Activated CD4-positive, alpha-beta T cell treated with anti-CD3 and anti-CD28 coated beads, Interleukin-2, amount 10 ng/mL, durations not matched to agents 7 days and 5 days (primary cell): ENCODE data around the gene CACNA1B. TPM values are rescaled to one million over a fixed set of nuclear protein-coding genes. Genes with fewer than 3 reads are reported as not detected.

Source experiments
- CTCF ChIA-PET: fragments of 350-600 bp; sonication (Branson Sonifier 250); formaldehyde crosslinking; loops from one replicate; lab custom pipeline; 2021; ENCODE audit warnings: antibody characterized with exemption; lab: Charles Lee
- POLR2A ChIA-PET: fragments of 350-600 bp; sonication (Branson Sonifier 250); formaldehyde crosslinking; loops from one replicate; lab custom pipeline; 2021; ENCODE audit warnings: antibody characterized with exemption; lab: Charles Lee
- DNase-seq: peaks from one replicate; pipeline ENCODE4 v3.0.0-alpha.2; 2020
- H3K27ac Mint-ChIP-seq: one replicate; pipeline ENCODE4 v1.8.0; 2021; ENCODE audit warnings: mild to moderate bottlenecking, moderate library complexity, mixed read lengths
- H3K27me3 Mint-ChIP-seq: one replicate; pipeline ENCODE4 v1.8.0; 2021; ENCODE audit warnings: mixed read lengths
- H3K36me3 Mint-ChIP-seq: one replicate; pipeline ENCODE4 v1.8.0; 2021; ENCODE audit warnings: low read depth, mixed read lengths
- H3K4me1 Mint-ChIP-seq: one replicate; pipeline ENCODE4 v1.8.0; 2021; ENCODE audit warnings: mixed read lengths
- H3K4me3 Mint-ChIP-seq: one replicate; pipeline ENCODE4 v1.8.0; 2021; ENCODE audit warnings: mild to moderate bottlenecking, moderate library complexity, mixed read lengths
- H3K9me3 Mint-ChIP-seq: one replicate; pipeline ENCODE4 v1.8.0; 2021; ENCODE audit warnings: mixed read lengths
- total RNA-seq, 2 experiments: library from RNA; stranded (reverse); gene quantifications; one replicate each; pipeline ENCODE4 v1.2.3, GENCODE V29; 2021

The CACNA1B gene
- total RNA-seq, 2 experiments from 2014 or later, result not detected

DNA sequence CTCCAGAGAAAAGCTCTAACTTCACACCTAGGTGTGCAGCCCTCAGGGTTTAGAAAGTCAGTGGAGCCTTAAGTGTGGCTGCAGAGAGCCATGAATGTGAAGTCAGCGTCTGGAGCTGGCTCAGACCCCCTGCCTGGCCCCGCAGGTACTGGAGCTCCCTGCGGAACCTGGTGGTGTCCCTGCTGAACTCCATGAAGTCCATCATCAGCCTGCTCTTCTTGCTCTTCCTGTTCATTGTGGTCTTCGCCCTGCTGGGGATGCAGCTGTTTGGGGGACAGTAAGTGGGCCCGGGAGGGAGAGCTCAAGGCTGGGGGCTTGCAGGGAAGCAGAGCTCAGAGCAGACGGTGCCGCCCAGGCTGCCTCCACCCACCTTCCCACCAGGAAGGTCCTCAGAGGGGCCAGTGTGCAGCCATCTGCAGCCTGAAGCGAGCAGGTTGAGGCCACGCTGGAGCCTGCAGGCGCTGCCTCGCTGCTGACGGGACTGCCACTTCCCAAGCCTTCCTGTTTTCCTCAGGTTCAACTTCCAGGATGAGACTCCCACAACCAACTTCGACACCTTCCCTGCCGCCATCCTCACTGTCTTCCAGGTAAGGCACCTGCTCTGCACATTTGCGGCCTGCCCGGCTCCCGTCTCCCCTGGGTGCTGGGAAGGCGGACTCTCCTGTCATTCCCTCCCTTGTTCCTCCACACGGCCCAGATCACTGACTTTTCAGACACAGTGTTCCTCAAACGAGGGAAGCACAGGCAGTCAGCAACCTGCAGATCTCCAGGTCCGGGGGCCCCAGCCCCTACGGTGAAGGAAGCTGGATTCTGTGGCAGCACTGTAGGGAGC, 108.9 kb downstream of the CACNA1B start:
- H3K9me3 Mint-ChIP-seq, result no peaks in the 10 kb centered on the region
- POLR2A ChIA-PET, result no interaction called here

DNA sequence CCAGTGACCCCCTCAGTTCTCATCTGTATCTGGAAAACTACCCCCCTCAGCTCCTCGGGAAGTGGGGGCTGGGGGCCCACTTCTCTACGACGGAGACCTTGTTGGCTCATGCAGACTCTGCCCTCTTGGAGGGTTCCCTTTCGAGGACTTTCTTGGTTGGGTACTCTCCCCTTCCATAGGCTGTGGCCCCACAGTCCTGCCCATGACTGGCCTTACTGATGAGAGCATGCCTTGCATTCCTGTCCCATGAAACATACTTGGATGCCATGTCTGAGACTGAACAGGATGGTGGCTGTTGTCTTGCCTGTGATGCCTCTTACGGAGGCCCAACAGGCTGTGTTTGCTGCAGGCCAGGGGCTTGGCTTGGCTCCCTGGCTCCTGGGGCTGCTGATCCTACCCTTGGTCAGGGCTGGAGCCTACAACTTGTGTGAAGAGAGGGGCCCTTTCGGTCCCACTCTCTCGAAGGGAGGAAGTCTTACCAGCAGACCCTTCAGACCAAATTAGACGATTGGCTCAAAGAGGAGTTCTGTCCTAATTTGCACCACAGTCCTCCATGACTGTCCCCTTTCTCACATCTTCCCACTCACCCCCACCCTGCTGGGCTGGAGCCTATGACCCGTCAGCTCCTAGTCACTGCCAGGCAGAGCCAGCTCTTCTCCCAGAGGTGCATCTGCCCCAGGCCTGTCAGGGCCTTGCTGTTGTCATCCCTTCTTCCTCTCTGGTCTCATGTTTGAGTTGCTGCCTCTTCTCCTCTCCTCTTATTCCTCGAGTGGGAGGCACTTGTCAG, 109.9 kb downstream of the CACNA1B start:
- CTCF ChIA-PET, result no interaction called here
- Mint-ChIP-seq H3K9me3 (no peaks in the 10 kb centered on the region), H3K27me3 (peaks cover 10% of the 10 kb centered on the region), H3K27ac (no peak overlapping the region), H3K4me3 (no peak overlapping the region), H3K36me3 (no peaks in the 10 kb centered on the region), H3K4me1 (peaks cover 2% of the 10 kb centered on the region)
- DNase-seq, result no peak
- POLR2A ChIA-PET, result no interaction called here

More for the DNA sequence above, 108.9 kb downstream of the CACNA1B start:
- Mint-ChIP-seq H3K4me3 (no peak overlapping the region), H3K27me3 (peaks cover 6% of the 10 kb centered on the region), H3K27ac (no peak overlapping the region), H3K4me1 (peaks cover 2% of the 10 kb centered on the region), H3K36me3 (no peaks in the 10 kb centered on the region)
- DNase-seq, result no peak
- CTCF ChIA-PET, result no interaction called here

DNA sequence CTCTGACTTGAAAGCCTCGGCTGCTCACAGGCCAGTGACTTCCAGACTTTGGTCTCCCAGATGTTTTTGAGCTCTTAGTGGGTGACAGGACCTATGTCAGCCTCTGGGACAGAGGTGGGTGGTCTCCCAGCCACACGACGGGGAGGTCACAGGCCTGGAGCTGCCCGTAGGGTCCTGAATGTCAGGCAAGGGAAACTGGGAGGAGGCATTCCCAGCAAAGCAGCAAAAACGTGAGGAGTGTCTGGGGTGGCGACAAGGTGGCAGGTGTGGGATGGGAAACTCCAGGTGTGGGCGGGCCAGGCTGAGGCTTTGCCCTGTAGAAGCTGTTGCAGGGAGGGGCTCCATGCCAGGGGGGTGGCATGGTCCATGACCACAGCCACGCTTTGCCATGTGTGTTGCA, 110.5 kb downstream of the CACNA1B start:
- POLR2A ChIA-PET, result no interaction called here
- H3K9me3 Mint-ChIP-seq, result no peaks in the 10 kb centered on the region
- H3K36me3 Mint-ChIP-seq, result no peaks in the 10 kb centered on the region
- DNase-seq, result no peak
- CTCF ChIA-PET, result no interaction called here
- peaks cover 13% of the 10 kb centered on the region for H3K27me3 Mint-ChIP-seq
- no peak overlapping the region for H3K27ac Mint-ChIP-seq
- H3K4me3 Mint-ChIP-seq, result no peak overlapping the region
- H3K4me1 Mint-ChIP-seq, result peaks cover 2% of the 10 kb centered on the region

DNA sequence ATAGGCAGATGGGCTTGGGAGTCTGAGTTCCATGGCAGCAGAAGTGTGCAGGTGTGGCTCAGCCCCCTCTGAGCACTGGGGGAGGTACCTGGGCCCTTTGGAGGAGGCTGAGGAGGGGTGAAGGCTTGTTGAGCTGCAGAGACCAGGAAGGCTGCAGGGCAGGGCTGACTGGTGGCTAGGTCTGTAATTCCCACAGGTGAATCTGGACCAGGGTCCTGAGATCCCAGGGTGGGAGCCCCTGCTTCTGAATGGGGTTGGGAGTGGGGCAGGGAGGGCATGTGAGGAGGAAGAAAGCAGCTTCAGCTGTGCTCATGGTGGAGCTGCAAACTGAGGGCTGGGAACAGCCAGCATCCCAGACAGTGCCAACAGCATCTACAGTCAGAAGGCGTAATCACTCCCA, 111.1 kb downstream of the CACNA1B start:
- Mint-ChIP-seq H3K27me3 (peaks cover 13% of the 10 kb centered on the region), H3K27ac (no peak overlapping the region), H3K9me3 (no peaks in the 10 kb centered on the region), H3K4me1 (peaks cover 2% of the 10 kb centered on the region), H3K4me3 (no peak overlapping the region), H3K36me3 (no peaks in the 10 kb centered on the region)
- no peak for DNase-seq
- CTCF ChIA-PET, result no interaction called here
- POLR2A ChIA-PET, result no interaction called here

DNA sequence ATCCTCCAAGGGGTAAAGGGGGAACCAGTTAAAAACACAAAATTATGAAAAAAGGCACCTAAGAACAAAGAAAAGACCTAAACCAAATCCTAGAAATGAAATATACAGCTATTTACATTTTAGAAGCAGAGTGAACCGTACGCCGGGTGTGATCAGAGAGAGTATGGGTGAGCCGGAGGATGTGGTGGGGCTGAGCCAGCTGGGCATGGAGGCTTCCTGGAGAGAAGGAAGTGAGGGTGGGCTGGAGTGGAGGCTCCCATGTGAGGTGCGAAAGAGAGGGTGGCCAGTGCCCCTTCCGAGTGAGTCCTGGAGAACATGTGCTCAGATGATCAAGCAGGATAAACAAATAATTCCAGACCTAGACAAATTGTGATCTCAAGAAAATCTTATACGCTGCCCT, 111.6 kb downstream of the CACNA1B start:
- POLR2A ChIA-PET, result no interaction called here
- Mint-ChIP-seq H3K4me1 (peaks cover 2% of the 10 kb centered on the region), H3K9me3 (no peaks in the 10 kb centered on the region), H3K27me3 (peaks cover 13% of the 10 kb centered on the region), H3K36me3 (no peaks in the 10 kb centered on the region), H3K27ac (no peak overlapping the region), H3K4me3 (no peak overlapping the region)
- DNase-seq, result no peak
- CTCF ChIA-PET, result no interaction called here

DNA sequence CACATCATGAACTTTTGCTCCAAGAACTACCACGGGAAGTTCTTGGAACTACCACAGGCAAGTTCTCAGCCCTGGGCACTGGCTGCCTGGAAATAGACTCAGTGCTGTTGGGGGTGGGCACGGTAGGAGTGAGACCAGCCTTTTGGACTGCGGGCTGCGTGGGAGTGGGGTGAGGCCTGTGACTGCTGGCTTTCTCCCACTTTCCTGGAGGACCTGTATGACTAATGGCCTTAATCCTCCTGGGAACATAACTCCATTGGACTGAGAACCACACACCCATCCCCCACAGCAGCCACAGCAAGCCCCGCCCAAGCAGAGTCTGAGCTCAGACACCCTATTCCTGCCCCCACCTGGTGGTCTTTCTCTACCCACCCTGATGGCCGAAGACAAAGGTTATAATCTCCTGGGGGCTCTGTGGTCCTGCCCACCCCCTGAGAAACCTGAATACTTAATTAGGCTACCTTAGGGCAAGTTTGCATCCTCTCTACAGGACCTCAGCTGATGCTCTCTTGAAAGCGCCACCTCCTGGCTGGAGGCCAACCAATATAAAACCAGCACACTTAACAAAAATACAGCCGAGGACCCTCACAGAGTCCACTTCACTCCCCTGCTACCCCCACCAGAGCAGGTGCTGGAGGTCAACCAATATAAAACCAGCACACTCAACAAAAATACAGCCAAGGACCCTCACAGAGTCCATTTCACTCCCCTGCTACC, 112.6 kb downstream of the CACNA1B start:
- H3K9me3 Mint-ChIP-seq, result no peaks in the 10 kb centered on the region
- no peak for DNase-seq
- peaks cover 15% of the 10 kb centered on the region for H3K27me3 Mint-ChIP-seq
- no peaks in the 10 kb centered on the region for H3K36me3 Mint-ChIP-seq
- peaks cover 2% of the 10 kb centered on the region for H3K4me1 Mint-ChIP-seq
- ChIA-PET CTCF (no interaction called here), POLR2A (no interaction called here)
- H3K4me3 Mint-ChIP-seq, result no peak overlapping the region
- no peak overlapping the region for H3K27ac Mint-ChIP-seq

DNA sequence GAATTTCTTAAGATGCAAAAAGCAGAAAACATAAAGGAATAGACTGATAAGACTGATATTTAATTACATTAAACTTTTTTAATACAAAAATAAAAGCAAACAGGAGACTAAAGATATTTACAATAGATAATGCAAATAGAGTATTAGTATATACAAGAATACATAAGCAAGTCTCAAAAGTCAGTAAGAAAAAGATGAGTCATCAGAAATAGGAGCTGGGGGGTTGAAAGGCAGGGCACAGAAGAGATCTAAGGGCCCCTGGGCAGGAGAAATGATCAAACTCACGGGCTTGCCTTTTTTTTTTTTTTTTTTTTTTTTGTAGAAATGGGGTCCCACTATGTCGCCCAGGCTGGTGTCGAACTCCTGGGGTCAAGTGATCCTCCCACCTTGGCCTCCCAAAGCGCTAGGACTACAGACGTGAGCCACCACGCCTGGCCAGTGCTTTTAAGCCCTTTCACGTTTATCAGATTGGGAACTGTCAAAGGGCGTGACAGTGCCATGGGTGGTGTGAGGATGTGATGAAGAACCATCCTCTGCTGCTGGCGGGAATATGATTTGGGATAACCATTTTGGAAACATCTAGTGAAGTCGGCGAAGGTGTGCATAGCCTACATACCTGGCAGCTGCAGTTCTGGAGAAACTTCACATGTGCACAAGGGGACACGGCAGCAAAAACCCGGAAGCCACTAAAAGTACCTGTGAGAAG, 126.1 kb downstream of the CACNA1B start:
- H3K36me3 Mint-ChIP-seq, result no peaks in the 10 kb centered on the region
- CTCF ChIA-PET, result no interaction called here
- no peaks in the 10 kb centered on the region for H3K4me1 Mint-ChIP-seq
- no peak overlapping the region for H3K4me3 Mint-ChIP-seq
- H3K27me3 Mint-ChIP-seq, result peaks cover 7% of the 10 kb centered on the region
- no peak for DNase-seq
- POLR2A ChIA-PET, result no interaction called here
- H3K27ac Mint-ChIP-seq, result no peak overlapping the region
- H3K9me3 Mint-ChIP-seq, result no peaks in the 10 kb centered on the region

DNA sequence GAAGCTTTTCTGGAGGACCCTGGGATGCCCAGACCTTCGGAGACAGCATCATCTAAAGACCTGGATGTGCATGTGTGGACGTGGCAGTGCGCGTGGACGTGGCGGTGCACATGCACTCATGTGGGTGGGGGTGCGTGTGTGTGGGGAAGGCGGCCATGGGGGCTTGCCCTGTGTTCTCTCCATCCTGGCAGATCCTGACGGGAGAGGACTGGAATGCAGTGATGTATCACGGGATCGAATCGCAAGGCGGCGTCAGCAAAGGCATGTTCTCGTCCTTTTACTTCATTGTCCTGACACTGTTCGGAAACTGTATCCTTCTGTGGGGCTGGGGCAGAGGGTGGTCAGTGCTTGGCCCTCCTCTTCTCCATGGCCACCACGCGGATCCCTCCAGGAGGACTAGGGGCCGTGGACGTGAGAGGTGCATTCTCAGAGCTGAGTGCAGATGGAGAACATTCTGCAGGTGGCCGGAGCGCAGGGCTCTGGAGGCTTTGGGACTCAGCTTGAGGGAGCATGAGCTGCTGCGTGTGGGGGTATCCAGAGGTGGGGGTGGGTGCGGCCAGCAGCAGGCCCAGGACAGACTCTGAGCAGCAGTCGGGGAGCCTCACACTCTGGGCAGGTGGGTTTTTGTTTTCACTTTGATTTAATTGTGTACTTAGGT, 129.1 kb downstream of the CACNA1B start:
- peaks cover 5% of the 10 kb centered on the region for H3K27me3 Mint-ChIP-seq
- ChIA-PET POLR2A (no interaction called here), CTCF (no interaction called here)
- no peak overlapping the region for H3K27ac Mint-ChIP-seq
- H3K4me3 Mint-ChIP-seq, result no peak overlapping the region
- H3K4me1 Mint-ChIP-seq, result no peaks in the 10 kb centered on the region
- no peaks in the 10 kb centered on the region for H3K36me3 Mint-ChIP-seq
- DNase-seq, result no peak
- H3K9me3 Mint-ChIP-seq, result no peaks in the 10 kb centered on the region

DNA sequence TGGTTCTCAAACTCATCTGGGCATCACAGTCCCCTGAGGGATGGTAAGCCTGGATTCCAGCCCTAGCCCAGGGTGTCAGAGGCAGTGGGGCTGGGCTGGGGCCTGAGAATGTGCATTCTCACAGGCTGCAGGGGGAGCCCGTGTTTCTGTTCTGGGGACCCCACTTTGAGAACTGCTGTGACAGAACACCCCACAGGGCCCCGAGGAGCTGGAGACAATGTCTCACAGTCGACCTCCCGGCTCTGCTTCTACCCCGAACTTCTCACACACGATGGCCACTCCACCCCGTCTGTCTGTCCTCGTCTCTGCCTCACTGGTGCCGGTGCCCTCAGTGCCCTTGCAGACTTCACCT, 130.0 kb downstream of the CACNA1B start:
- H3K27me3 Mint-ChIP-seq, result peaks cover 5% of the 10 kb centered on the region
- ChIA-PET POLR2A (no interaction called here), CTCF (interaction anchor here (0.5 kb wide), 1 partner anchor 8 kb away, joined by 3 read pairs; no protein-coding TSS in a partner anchor)
- DNase-seq, result no peak
- H3K4me3 Mint-ChIP-seq, result no peak overlapping the region
- H3K27ac Mint-ChIP-seq, result no peak overlapping the region
- H3K36me3 Mint-ChIP-seq, result no peaks in the 10 kb centered on the region
- no peaks in the 10 kb centered on the region for H3K9me3 Mint-ChIP-seq
- no peaks in the 10 kb centered on the region for H3K4me1 Mint-ChIP-seq

DNA sequence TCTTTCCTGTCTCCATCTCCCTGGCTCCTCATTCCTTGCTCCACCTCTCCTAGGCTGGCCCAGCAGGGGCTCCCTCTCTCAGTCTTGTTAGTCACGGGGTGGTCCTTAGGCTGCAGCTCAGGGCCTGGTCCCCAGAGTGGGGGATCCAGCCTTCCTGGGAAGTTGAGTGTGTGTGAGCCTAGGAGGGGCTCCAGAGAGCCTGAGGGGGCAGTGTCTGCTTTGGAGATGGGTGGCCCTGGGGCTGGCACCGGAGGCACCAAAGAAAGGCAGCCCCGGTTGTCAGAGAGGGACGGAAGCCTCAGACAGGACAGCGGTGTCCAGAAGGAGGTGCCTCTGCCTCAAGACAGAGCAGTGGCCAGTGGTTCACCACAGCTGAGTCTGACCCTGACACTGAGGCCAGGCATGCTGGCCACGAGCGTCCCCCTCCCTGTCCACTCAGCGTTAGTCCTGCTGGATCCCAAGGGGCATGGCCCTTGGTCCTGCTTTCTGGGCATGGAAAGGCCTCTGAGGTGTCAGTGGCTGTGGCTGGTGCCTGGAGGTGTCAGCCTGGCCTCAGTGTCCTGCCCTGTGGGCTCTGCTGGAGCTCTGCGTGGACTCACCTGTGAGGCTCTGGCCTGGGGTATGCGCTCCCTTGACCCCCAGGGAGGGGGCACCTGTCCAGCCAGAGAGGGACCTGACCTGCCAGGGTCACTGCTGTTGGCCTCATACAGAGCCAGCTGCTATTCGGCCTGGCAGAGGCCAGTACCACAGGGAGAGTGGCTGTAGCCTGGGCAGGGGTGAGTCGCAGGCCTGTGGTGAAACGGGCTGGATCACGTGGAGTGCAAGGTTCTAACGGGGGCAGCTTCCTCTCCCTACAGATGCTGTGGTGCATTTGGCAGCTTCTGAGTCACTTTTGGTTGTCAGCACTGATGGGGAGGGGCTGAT, 130.6 kb downstream of the CACNA1B start:
- DNase-seq, result no peak
- Mint-ChIP-seq H3K9me3 (no peaks in the 10 kb centered on the region), H3K27ac (no peak overlapping the region), H3K27me3 (peaks cover 5% of the 10 kb centered on the region), H3K36me3 (no peaks in the 10 kb centered on the region), H3K4me1 (no peaks in the 10 kb centered on the region), H3K4me3 (no peak overlapping the region)
- CTCF ChIA-PET, result interaction anchor here (0.5 kb wide), 1 partner anchor 9 kb away, joined by 3 read pairs; no protein-coding TSS in a partner anchor
- POLR2A ChIA-PET, result no interaction called here

DNA sequence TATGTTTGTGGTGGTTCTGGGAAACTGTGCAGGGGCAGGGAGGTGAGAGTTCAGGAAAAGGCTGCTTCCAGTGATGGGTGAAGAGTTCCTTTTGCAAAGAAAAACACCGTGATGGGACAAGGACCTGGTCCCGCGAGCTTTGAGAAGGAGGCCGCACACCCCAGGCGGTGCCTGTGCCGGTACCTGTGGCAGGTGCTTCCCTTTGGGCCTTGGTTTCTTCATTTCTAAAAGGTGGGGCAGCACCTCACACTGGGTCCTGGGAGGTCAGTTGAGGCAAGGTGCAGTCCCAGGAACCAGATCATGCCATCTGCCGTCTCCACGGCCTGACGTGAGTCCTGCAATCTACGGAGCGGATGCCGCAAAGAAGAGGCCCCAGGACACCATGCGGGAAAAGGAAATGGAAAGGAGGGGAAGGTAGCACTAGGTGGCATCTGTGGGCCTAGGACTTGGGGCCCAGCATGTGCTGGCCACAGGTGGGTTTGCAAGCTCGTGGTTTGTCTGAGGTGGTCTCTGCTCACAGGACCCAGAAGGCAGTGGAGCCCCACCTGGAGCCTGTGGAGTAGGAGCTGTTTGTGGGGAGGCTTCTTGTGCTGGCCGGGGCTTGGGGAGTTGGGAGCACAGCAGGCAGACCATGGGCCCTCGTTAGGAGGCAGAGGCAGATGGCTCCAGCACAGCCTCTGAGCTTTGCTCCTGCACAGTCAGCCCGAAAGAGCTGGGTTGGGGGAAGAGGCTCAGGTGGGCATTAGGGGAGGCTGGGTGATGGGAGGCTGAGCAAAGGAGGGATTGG, 131.6 kb downstream of the CACNA1B start:
- no peaks in the 10 kb centered on the region for H3K36me3 Mint-ChIP-seq
- CTCF ChIA-PET, result no interaction called here

More for the DNA sequence above, 131.6 kb downstream of the CACNA1B start:
- Mint-ChIP-seq H3K4me3 (no peak overlapping the region), H3K4me1 (no peaks in the 10 kb centered on the region), H3K27me3 (no peaks in the 10 kb centered on the region), H3K27ac (no peak overlapping the region), H3K9me3 (no peaks in the 10 kb centered on the region)
- POLR2A ChIA-PET, result no interaction called here
- DNase-seq, result no peak
